T-helper 1 cell treated with Interleukin-12 subunit alpha and Interleukin-12 subunit beta and Interleukin-4 antibody, amounts not matched to agents 30 ng/mL and 1 ng/mL, for 36 hours (primary cell): ENCODE measurements around the gene CELF2. TPM values are rescaled to one million over a fixed set of nuclear protein-coding genes. Genes with fewer than 3 reads are reported as not detected.

ENCODE experiments used
- intact Hi-C: fragments of 100-400 bp; cut with micrococcal nuclease; formaldehyde crosslinking; loops from one replicate; pipeline ENCODE4 v1.15.1; 2024
- total RNA-seq: library from RNA; stranded (reverse); gene quantifications from 2 replicates; pipeline ENCODE4 v1.2.3, GENCODE V29; 2022

The CELF2 gene
- total RNA-seq, 1 donor from 2014 or later: 155 TPM

GRCh38 chr10:11004144-11005077 lies 13.3 kb upstream of the CELF2 start:
- intact Hi-C loops: no loop called here

DNA sequence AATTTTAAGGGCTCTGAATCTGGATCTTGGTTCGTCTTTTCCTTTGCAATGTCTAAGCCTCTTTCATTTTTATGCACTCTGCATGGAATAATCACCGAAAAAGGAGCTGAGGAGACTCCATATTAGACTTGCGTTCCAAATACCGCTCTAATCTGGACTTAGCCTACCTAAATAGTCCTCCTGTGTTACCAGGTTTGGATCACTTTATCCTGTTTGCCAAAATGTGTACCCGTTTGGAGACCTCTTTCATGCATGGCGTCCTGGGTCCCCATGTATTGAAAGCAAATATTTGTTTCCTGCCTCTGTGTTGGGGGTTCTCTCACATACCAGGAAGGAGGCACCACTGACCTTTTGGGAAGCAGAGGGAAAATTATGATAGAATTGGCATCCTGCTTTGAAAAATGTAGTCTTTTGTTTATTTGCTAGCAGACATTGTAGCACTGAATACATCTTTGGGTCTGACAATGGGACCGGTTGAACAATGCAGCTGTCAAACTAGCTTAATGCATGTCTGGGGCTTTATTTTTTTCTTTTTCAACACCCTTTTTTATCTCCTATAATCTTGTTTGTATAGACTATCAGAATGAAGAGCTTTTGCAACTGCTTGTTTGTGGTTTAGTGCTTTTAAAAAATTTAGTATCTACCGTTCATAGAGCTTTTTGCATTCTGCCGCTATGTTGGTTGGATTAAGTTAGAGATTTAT lies 11.8 kb upstream of the CELF2 start:
- intact Hi-C loops: no loop called here

DNA sequence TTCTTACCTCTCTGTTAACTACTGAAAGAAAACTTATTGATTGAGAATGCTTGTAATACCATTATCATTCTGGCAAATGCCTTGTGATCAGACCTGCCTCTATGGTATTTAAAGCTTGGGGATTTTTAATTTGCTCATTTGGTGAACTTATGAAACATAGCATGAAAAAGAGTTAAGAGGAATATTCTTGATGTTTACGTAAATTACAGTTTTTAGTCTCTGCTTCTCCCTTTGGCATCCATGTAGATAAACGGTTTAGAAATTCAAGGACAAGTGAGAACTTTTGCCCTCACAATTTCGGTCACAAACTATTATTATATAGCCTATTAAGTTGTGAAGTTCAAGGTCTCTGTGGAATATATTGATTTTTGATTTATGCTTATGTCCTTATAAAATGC lies 11.2 kb upstream of the CELF2 start:
- intact Hi-C loops: no loop called here

GRCh38 chr10:11007476-11008020 lies 10.1 kb upstream of the CELF2 start:
- intact Hi-C loops: no loop called here

- intact Hi-C loops: loop anchor here (10.0 kb wide), 2 partner anchors 255 to 325 kb away; no protein-coding TSS in a partner anchor
These were observed 8.0 kb upstream of the CELF2 start for GRCh38 chr10:11009471-11010308.

DNA sequence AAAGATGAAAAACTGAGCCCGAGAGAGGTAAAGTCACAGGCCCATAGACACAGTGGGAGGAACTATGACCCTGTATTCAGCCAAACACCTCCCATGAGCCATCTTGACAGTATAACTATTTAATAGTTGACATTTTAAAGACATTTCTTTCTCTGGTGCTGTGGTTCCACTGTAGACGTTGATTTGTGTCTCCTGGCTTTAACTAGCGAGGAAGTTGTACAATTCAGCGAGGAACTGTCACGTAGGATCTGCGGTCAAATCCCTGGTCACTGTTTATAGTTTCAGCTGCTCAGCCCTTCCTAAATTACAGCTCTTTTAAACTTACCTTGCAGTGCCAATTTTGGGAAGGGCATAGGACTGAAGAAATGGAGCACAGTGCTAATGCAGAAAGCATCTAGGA lies 7.1 kb upstream of the CELF2 start:
- intact Hi-C loops: loop anchor here (10.0 kb wide), 2 partner anchors 254 to 324 kb away; no protein-coding TSS in a partner anchor

DNA sequence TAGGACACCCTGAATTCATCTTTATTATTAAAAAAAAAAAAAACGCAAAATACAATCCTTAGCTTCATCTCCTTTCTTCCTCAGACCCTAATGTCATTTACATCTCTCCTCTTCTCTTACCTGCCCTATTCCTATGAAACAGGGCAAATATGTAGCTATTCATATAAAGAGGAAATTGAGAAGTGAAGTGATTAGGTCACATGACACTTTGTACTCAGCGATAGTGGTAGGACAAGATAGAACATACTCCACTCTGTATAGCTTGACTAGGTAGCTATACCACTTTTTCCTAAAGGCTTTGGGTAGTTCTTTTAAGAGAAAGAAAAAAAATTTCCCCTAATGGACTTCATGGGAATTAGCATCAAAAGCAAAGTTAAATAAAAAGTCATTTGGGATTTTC lies 6.2 kb upstream of the CELF2 start:
- intact Hi-C loops: loop anchor here (10.0 kb wide), 2 partner anchors 253 to 323 kb away; no protein-coding TSS in a partner anchor

- intact Hi-C loops: loop anchor here (10.0 kb wide), 2 partner anchors 253 to 323 kb away; no protein-coding TSS in a partner anchor
These were observed 5.7 kb upstream of the CELF2 start for GRCh38 chr10:11011984-11012383.

GRCh38 chr10:11012421-11013295 lies 5.0 kb upstream of the CELF2 start:
- intact Hi-C loops: loop anchor here (10.0 kb wide), 2 partner anchors 252 to 322 kb away; no protein-coding TSS in a partner anchor

DNA sequence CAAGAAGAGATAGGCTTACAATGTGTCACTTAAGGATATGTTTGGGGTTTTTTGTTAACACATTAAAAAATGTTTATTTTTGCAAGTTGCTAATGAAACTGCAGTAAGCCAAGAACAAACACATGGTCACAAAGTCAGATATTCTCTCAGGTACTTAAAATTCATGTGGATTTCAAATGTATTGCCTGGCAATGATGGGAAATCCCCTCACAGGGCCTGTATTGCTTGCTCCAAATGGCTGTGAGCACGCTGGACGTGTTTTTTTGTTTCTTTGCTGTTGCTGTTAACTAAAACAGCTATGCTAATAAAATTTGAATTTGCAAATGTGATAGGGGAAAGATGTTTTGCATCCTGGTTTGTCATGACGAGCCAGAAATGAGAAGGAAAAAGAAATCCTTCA lies 3.8 kb upstream of the CELF2 start:
- intact Hi-C loops: loop anchor here (10.0 kb wide), 2 partner anchors 251 to 321 kb away; no protein-coding TSS in a partner anchor

DNA sequence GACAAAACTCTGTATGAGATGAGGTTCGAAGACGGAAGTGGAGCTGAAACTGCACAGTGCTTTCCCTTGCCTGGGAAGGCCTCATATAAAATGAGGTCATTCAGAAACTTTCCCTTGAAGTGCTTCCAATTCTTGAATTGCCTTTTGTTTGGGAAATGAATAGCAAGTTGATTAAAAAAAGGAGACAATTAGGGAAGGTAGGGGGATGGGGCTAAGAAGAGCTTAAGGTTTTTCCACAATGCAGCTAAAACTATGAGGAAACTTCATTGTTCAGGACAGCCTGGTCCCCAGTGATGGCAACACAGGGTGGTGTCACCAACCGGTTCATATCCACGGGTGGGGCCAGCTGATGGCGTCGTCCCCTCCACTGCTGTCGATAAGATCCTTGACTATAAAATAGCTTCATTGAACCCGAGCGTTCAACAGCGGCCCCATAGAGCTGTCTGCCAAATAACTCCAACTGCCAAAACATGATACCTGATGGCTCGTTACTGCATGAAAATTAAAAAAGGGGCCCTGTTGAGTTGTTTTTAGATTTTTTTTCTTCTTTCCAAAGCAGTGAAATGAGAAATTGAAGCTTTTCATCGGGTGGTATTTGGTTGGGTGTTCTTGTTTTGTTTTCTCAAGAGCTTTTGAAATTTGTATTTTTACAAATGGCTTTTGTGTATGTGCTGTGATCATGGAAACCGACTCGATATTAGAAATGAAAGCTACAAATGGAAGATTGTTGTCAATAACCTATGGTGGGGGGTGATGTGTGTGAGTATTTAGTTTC lies 2.8 kb upstream of the CELF2 start:
- intact Hi-C loops: loop anchor here (10.0 kb wide), 2 partner anchors 250 to 320 kb away; no protein-coding TSS in a partner anchor

GRCh38 chr10:11015446-11015934 lies 2.2 kb upstream of the CELF2 start:
- intact Hi-C loops: loop anchor here (10.0 kb wide), 2 partner anchors 249 to 319 kb away; no protein-coding TSS in a partner anchor

DNA sequence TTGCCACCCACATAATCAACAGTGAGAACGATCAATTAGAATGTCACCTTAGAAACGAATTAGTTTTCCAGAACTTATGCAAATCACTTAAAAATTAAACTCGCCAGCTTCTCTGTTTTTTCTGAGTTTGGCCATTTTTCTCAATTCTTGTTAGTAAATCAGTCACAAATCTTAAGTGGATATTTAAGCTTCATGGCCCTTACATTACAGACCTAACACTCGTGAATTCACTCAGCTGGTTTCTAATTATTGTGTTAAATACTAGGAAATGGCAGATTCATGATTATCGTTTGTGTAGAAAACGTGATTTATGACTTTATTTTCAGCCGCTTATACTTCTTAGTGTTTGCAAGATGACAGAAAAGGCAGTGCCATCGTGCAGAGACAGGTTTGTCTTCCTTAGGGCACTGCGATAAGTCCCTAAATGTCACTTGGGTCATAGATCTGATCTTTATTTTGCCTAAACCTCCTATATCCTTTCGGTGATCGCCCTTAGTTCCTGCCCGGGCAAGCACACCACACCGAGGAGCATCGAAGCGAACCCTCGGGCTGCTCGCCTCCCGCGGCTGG lies 587 bp upstream of the CELF2 start:
- intact Hi-C loops: loop anchor here (10.0 kb wide), 2 partner anchors 248 to 318 kb away; no protein-coding TSS in a partner anchor

DNA sequence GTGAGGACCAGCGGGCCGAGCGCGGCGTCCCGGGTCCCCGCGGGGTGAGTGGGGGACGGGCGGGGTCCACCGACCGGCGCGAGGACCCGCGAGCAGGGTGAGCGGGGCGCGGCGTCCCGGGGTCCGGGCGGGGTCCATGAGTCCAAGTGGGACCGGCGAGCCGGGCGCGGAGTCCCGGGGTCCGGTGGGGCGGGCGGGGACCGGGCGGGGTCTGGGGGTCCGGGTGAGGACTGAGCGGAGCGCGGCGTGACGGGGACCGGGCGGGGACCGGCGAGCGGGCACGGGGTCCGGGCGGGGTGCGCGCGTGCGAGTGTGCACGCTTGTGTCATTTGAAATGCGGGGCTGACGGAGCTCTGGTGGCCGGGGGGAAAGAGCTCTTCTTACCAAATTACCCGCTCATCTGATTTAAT lies 765 bp downstream of the CELF2 start:
- intact Hi-C loops: loop anchor here (2.0 to 10.0 kb wide), 3 partner anchors 160 to 316 kb away; no protein-coding TSS in a partner anchor

DNA sequence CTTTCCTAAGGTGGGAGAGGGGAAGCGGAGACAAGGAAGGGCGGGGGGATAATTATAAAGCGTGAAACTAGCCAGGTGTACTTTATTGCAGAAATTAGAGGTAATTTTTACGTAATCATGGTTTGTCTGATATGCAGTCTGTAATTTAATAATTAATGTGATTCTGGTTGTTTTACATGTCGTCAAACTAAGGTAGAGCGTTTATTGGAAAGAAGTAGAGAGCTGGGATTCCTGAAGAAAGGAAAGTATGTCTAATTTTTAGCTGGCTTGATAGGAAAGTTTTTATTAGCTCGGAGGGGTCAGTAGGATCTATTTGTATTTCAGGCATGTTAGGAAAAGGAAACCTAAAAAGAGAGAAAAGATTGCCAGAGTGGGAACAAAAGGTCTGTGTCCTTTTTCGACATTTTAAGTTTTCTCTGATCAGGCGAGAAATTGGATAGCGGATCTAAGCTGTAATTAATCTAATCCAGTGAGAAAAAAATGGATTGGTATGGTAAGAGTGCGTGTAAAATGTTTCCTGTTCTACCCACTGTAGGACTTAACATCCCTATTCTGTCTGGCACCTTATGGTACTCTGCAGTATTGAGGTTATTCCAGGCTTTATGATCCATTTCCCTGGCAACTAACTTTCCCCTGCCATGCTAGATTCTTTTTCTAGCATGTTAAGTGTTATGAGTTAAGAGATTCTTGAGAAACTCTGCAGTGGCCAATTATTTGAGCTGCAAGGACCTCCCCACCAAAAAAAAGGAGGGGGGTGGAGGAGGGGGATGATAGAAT lies 1.4 kb downstream of the CELF2 start:
- intact Hi-C loops: loop anchor here (2.0 to 10.0 kb wide), 3 partner anchors 160 to 316 kb away; no protein-coding TSS in a partner anchor

DNA sequence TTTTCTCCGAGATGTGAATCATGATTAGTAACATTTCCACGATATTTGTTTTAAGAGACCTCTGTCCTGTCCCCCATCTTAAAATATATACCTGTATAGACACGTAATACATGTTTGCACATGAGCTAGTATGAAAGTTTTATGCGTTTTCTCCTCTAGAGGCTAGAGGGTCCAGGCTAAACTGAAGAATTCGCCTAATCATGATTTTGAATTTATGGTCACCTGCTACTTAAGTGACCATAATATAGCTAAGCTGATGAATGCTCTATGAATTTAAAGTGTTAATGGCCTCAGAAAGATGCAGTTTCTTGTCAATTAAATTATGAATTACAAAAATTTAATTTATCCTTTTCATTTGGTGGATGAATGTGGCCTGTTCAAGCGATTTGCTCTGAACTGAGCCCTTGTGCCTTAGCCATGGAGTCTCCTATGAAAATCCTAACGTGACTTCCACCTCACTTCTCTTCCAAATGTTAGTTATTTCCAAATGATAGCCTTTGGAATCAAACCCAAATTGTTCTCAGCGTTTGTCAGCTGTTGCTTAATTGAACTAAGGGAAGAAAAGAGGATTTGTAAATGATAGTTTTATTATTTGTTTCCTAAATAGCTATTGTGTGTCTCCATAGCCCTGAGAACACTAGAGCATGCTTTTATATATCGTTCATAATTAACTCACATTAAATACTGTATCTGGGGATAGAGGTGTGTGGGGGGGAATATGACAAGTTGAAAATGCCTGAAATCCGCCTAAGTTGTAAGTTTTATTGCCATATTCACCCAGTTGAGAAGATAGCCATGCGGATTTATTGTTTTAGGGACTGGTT lies 2.3 kb downstream of the CELF2 start:
- intact Hi-C loops: loop anchor here (2.0 to 10.0 kb wide), 3 partner anchors 159 to 315 kb away; no protein-coding TSS in a partner anchor
